NT2/D1 (cell line): ENCODE data around the gene C5orf24.
A peak's percentile ranks its signal among the peaks of the same experiment; 100 is the strongest.
"Not testable (repeated sequence)": the region's sequence is repeated elsewhere in the genome, so short reads cannot be mapped to it uniquely, and the experiment has no call there.

ENCODE experiments used
- DNase-seq: peaks from one replicate; pipeline ENCODE4 v3.0.0-alpha.2; 2011; ENCODE audit warnings: low read depth, low spot score
- H3K27me3 ChIP-seq: 2 replicates; pipeline ENCODE4 v1.6.0; 2011; ENCODE audit warnings: mild to moderate bottlenecking; ENCODE audit not compliant: insufficient read length, insufficient read depth
- H3K36me3 ChIP-seq: 2 replicates; pipeline ENCODE4 v1.6.1; 2011; ENCODE audit warnings: mild to moderate bottlenecking, low read length, mixed read lengths; ENCODE audit not compliant: insufficient read depth, insufficient read length
- H3K4me1 ChIP-seq: 2 replicates; pipeline ENCODE4 v1.5.1; 2011; ENCODE audit not compliant: insufficient read depth, insufficient read length
- H3K4me3 ChIP-seq: 2 replicates; pipeline ENCODE4 v1.5.1; 2011; ENCODE audit warnings: low read depth; ENCODE audit not compliant: insufficient read length
- H3K9ac ChIP-seq: 2 replicates; pipeline ENCODE4 v1.6.0; 2011; ENCODE audit warnings: low read depth; ENCODE audit not compliant: insufficient read length
- H3K9me3 ChIP-seq: 2 replicates; pipeline ENCODE4 v1.5.1; 2011; ENCODE audit warnings: mild to moderate bottlenecking, low read length; ENCODE audit not compliant: insufficient read depth
- SUZ12 ChIP-seq: IDR thresholded peaks from 2 replicates; pipeline ENCODE4 v1.6.1; 2011; ENCODE audit not compliant: insufficient read length, insufficient read depth; ENCODE audit errors: extremely low read depth
- YY1 ChIP-seq: IDR thresholded peaks from 2 replicates; pipeline ENCODE4 v1.6.1; 2011; ENCODE audit not compliant: insufficient read length, insufficient read depth
- ZNF274 ChIP-seq: IDR thresholded peaks from 2 replicates; pipeline ENCODE4 v1.6.1; 2011; ENCODE audit warnings: mild to moderate bottlenecking, low read depth, low read length

Gene C5orf24

DNA sequence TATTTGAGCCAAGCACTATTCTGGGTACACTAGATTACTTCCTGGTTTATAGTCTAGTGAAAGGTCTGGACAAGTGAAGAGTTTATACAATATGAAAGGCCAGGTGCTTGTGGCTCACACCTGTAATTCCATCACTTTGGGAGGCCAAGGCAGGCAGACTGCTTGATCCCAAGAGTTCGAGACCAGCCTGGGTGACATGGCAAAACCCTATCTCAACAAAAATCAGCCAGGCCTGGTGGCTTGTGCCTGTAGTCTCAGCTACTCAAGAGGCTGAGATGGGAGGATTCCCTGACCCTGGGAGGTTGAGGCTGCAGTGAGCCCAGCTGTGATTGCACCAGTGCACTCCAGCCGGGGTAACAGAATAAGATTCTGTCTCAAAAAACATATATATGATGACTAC, 18.9 kb downstream of the C5orf24 start:
- H3K4me1 ChIP-seq = no peaks in the 10 kb centered on the region
- no peaks in the 10 kb centered on the region for H3K9me3 ChIP-seq
- no peak overlapping the region for H3K9ac ChIP-seq
- no peak for DNase-seq
- TF ChIP-seq ZNF274 (no peak), YY1 (no peak), SUZ12 (no peak)
- H3K36me3 ChIP-seq = peaks cover 3% of the 10 kb centered on the region
- H3K4me3 ChIP-seq = no peak overlapping the region
- no peaks in the 10 kb centered on the region for H3K27me3 ChIP-seq

DNA sequence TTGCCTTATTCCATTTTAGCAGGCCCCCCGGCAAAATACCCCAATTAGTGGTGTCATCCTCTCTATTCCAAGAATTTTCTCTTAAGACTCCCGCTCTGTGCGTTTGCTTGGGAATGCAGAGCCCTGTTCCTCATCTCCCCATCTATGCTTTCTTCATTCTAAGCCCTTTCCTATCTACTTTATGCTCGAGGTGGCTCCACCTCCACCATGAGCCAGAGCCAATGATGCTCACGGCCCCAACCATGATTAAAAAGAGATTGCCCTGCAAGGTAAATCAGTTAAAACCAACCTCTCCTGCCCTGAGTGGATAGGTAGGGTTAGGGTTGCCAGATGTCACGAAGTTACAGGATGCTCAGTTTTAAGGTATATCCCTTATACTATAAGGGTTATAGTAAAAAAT, 27.7 kb downstream of the C5orf24 start:
- H3K4me3 ChIP-seq = peak overlapping the region; percentile 85
- no peaks in the 10 kb centered on the region for H3K4me1 ChIP-seq
- H3K9ac ChIP-seq = no peak overlapping the region
- DNase-seq = no peak
- no peaks in the 10 kb centered on the region for H3K36me3 ChIP-seq
- no peaks in the 10 kb centered on the region for H3K9me3 ChIP-seq
- H3K27me3 ChIP-seq = no peaks in the 10 kb centered on the region
- TF ChIP-seq ZNF274 (no peak), SUZ12 (no peak), YY1 (no peak)

DNA sequence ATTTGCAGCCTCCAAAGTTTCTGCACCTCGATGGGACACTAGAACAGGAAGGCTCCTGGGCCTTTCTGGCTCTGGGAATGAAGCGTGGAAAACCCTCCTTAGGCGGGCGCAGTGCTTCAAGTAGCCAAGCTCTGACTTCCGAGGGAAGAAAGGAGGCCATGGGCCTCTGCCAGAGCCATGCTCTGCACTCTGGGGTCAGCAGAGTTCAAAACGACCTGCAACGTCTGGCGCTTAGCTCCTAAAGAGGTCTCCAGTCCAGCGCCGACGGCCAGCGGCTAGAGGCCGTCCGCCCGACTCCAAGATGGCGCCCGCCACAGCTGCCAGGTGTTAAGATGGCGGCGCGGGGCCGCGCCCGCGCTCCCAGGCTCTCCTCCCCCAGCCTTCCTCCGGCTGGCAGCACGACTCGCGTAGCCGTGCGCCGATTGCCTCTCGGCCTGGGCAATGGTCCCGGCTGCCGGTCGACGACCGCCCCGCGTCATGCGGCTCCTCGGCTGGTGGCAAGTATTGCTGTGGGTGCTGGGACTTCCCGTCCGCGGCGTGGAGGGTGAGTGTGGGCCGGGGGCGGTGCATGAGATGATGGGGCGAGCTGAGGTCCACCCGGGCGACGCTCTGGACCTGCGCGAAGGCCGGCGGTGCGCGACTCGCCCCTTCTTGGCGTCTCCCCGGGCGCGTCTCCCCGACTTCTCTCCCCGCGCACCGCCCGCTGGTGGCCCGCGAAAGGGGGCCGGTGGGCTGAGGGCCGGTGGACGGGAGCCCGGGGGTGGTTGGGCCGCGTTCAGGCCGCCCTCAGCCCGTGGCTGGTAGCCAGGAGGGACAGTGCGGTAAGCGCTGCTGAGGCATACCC, 28.4 kb downstream of the C5orf24 start, which contains the start of gene TXNDC15:
TSS of gene TXNDC15 (plus strand) at position 385 of the 844 bp plus-strand sequence. CDS start at position 442, 57 bp downstream.
- Histone ChIP-seq H3K4me3 (peak within 1 kb of the TSS; percentile 85), H3K9me3 (no peaks in the 10 kb centered on the region), H3K9ac (peak within 1 kb of the TSS; percentile 95), H3K36me3 (no peaks in the 10 kb centered on the region), H3K4me1 (no peaks in the 10 kb centered on the region), H3K27me3 (no peaks in the 10 kb centered on the region)
- TF ChIP-seq YY1 (peak; percentile 97), ZNF274 (no peak)
- DNase-seq = peak; percentile 77

DNA sequence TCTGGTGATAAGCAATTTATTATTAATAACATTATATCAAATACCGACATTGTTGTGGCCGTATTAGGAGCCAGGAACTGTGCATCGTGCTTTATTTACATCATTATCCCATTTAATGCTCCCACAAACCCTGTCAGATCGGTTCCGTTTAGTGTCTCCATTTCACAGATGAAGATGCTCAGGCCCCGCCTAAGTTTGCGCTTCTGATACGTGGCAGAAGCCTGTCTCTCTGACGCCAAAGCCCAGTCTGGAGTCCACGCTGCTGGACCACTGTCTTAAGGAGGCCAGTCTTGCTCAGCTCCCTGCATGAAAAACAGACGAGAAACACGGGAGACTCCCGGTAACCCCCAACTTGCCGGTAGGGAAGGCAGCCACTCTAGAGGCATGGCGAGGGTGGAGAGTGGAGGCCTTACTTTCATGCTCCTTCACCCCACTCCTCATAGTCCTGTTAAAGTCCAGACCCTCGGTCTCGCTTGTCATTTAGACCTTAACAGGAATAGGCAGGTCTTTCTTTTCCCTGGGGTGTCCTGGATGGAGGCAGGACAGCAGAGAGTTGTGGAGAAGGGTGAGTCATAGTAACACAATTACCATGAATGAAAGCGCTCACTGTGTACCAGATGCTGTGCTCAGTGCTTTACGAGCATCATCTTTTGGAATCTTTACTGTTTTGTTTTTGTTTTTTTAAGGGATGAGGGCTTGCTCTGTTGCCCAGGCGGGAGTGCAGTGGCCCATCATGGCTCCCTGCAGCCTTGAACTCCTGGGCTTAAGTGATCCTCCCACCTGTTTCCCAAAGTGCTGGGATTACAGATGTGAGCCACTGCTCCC, 29.3 kb downstream of the C5orf24 start:
- H3K27me3 ChIP-seq = no peaks in the 10 kb centered on the region
- no peaks in the 10 kb centered on the region for H3K9me3 ChIP-seq
- peak overlapping the region; percentile 95 for H3K9ac ChIP-seq
- DNase-seq = no peak
- TF ChIP-seq YY1 = no peak
- TF ChIP-seq SUZ12 = no peak
- TF ChIP-seq ZNF274 = no peak
- H3K4me1 ChIP-seq = no peaks in the 10 kb centered on the region
- peak overlapping the region; percentile 85 for H3K4me3 ChIP-seq
- no peaks in the 10 kb centered on the region for H3K36me3 ChIP-seq

DNA sequence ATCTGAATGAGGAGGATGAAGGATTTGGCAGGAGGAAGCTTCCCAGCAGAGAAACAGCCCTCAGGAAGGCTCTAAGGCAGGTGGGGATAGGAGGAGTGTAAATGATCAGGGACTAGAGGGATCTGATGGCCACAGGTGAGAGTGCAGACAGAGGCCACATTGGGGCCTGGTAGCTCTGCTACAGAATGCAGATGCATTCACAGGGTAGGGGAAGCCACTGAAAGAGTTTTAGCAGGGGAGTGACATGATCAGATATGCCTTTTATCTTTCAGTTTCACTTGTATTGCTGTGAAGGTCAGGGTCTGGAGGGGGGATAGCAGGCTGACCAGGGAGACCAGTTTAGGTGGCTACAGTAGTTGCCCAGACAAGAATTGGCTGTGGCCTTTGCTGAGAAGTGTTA, 31.4 kb downstream of the C5orf24 start:
- TF ChIP-seq YY1 (no peak), ZNF274 (no peak), SUZ12 (no peak)
- Histone ChIP-seq H3K9me3 (no peaks in the 10 kb centered on the region), H3K36me3 (no peaks in the 10 kb centered on the region), H3K9ac (no peak overlapping the region), H3K4me1 (no peaks in the 10 kb centered on the region), H3K27me3 (no peaks in the 10 kb centered on the region), H3K4me3 (no peak overlapping the region)
- no peak for DNase-seq

DNA sequence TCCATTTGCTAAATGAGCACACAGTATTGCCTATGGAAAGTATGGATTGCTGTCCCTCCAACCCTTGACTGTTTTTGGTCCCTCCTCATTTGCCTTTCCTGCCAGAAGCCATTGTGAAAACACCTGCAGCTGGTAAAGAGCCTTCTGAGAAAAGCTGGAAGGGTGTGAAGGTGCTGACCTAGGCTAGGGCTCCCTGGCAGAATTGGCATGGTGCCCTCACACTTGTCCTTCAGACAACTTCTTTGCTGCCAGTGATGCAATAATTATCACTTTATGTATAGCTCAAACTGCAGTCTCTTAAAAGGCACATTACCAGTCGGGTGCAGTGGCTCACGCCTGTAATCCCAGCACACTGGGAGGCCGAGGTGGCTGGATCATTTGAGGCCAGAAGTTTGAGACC, 32.6 kb downstream of the C5orf24 start:
- no peaks in the 10 kb centered on the region for H3K36me3 ChIP-seq
- DNase-seq = no peak
- H3K4me1 ChIP-seq = no peaks in the 10 kb centered on the region
- no peak overlapping the region for H3K4me3 ChIP-seq
- no peaks in the 10 kb centered on the region for H3K27me3 ChIP-seq
- H3K9me3 ChIP-seq = no peaks in the 10 kb centered on the region
- no peak overlapping the region for H3K9ac ChIP-seq
- TF ChIP-seq ZNF274 (no peak), YY1 (no peak), SUZ12 (no peak)

DNA sequence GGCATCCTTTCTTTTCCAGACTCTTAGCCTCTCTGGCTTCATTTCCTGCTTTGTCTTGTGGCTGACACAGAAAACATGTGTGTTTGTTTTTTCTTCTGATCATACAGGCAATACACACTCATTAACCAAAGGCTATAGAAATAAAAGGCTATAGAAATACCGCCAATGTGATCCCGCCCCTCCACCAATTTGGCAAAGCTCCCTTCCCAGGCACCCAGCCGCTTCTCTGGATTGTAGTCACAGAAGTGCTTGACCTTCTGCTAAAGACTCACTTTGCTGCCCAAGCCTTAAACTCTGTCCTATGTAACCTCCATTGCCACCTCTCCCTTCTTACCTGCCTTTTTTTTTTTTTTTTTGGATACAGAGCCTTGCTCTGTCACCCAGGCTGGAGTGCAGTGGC, 33.7 kb downstream of the C5orf24 start:
- no peak for TF ChIP-seq YY1
- no peak for TF ChIP-seq ZNF274
- Histone ChIP-seq H3K36me3 (no peaks in the 10 kb centered on the region), H3K4me3 (no peak overlapping the region), H3K27me3 (no peaks in the 10 kb centered on the region), H3K9me3 (no peaks in the 10 kb centered on the region), H3K4me1 (no peaks in the 10 kb centered on the region), H3K9ac (no peak overlapping the region)
- DNase-seq = no peak

DNA sequence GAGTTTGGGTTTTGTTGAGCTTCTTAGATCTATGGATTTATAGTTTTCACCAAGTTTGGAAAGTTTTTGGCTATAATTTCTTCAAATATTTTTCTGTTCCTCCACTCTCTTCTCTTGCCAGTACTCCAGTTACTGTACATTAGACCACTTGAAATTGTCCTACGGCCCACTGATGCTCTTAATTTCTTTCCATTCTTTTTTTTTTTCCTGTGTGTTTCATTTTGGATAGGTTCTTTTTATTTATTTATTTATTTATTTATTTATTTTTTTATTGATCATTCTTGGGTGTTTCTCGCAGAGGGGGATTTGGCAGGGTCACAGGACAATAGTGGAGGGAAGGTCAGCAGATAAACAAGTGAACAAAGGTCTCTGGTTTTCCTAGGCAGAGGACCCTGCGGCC, 35.2 kb downstream of the C5orf24 start:
- H3K9me3 ChIP-seq, DNase-seq, H3K4me1 ChIP-seq, H3K36me3 ChIP-seq, H3K9ac ChIP-seq, H3K27me3 ChIP-seq, H3K4me3 ChIP-seq: not testable (repeated sequence)

DNA sequence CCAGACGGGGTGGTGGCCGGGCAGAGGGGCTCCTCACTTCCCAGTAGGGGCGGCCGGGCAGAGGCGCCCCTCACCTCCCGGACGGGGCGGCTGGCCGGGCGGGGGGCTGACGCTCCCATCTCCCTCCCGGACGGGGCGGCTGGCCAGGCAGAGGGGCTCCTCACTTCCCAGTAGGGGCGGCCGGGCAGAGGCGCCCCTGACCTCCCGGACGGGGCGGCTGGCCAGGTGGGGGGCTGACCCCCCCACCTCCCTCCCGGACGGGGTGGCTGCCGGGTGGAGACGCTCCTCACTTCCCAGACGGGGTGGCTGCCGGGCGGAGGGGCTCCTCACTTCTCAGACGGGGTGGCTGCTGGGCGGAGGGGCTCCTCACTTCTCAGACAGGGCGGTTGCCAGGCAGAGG, 35.9 kb downstream of the C5orf24 start:
- not testable (repeated sequence) for H3K9me3 ChIP-seq, H3K36me3 ChIP-seq, H3K4me1 ChIP-seq, DNase-seq, H3K4me3 ChIP-seq, H3K9ac ChIP-seq, H3K27me3 ChIP-seq
